ENCODE measurements around the gene SACM1L.

SACM1L gene

DNA sequence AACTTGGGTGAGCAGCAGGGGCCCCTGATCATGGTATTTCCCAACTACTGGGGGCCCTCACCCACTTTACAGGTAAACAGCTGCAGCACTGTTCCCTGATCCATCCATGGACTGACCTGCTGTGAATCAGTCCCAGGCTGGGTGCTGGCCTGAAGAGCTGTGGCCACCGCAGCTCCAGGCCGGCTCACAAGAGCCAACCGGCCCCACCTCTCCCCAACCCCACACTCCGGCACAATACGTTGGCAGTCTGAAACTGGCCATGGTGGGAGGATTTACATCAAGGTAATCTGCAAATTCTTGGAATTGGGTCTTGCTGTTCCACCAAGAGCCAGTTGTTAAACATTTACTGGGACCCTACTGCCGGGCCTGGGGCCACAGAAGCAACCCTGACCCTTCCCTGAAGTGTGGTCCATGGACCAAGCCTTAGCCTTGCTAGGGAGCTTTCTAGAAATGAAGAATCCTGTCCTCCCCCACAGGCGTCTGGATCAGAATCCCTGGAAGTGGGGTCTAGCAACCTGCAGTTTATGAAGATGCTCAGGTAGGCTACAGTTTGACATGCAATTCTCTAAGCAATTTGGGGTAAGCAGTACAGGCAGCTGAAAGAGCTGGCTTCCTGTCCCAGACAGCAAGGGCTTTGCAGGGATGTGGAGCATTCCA is 103.4 kb downstream of the SACM1L start:
- DNase-seq = no peak

- no peak for DNase-seq
These were observed 104.4 kb downstream of the SACM1L start for GRCh38 chr3:45793482-45794176.

- DNase-seq = no peak
These were observed 105.0 kb downstream of the SACM1L start for GRCh38 chr3:45794177-45794560.

DNA sequence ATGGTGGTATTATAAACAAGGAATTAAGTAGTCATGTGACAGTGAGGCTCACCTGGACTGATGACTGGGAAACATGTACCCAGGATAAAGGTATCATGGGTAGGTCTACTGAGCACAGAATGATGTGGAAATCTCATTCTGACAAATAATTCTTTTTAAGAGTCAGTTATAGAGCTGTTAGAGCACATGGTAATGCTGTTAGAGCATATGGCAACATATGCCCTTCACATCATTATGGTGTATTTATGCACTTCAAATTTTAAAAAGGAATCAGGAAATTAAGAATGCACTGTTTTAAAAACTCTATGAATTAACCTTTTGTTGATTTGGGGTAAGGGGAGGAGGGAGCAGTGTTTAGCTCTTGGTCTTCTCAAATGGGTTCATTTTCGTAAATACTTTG is 105.5 kb downstream of the SACM1L start:
- no peak for DNase-seq

Data from retina (tissue), 1 donor.